Keratinocyte (primary cell): ENCODE results near the gene CHST7. TPM values are rescaled to one million over a fixed set of nuclear protein-coding genes. Genes with fewer than 3 reads are reported as not detected.

ENCODE experiments used
- DNase-seq: peaks from one replicate; pipeline ENCODE4 v3.0.0-alpha.2; 2011; ENCODE audit warnings: low read depth, missing footprints, low spot score
- FAIRE-seq: peaks from 2 replicates; lab custom pipeline; 2011; peaks lifted over from hg19 to GRCh38; lab: Jason Lieb, UNC
- H2AFZ ChIP-seq: 2 replicates; pipeline ENCODE4 v1.6.0; 2012; ENCODE audit warnings: low read length, control low read depth, inconsistent platforms; ENCODE audit not compliant: control insufficient read depth
- H3K27ac ChIP-seq: 2 replicates; pipeline ENCODE4 v1.5.1; 2011; ENCODE audit warnings: low read length; ENCODE audit not compliant: control insufficient read depth, insufficient read depth
- H3K27me3 ChIP-seq: 3 replicates; pipeline ENCODE4 v1.6.0; 2011; ENCODE audit warnings: low read length; ENCODE audit not compliant: control insufficient read depth, insufficient read depth; ENCODE audit errors: extremely low read depth
- H3K36me3 ChIP-seq, 2 experiments: 2 replicates in 1 of 2; 3 replicates in 1 of 2; pipeline ENCODE4 v1.5.1; 2011; ENCODE audit warnings: low read length in 2 of 2, mild to moderate bottlenecking in 1 of 2; ENCODE audit not compliant: control insufficient read depth in 2 of 2, insufficient read depth in 2 of 2; ENCODE audit errors: extremely low read depth in 1 of 2
- H3K4me1 ChIP-seq: 3 replicates; pipeline ENCODE4 v1.5.1; 2011; ENCODE audit warnings: low read length; ENCODE audit not compliant: control insufficient read depth, insufficient read depth; ENCODE audit errors: extremely low read depth
- H3K4me2 ChIP-seq: 3 replicates; pipeline ENCODE4 v1.6.0; 2011; ENCODE audit warnings: low read depth, low read length; ENCODE audit not compliant: control insufficient read depth, insufficient read depth; ENCODE audit errors: extremely low read depth
- H3K4me3 ChIP-seq, 3 experiments: fragments of 200-600 bp in 1 of 3; sonication (generic) in 1 of 3; 2 replicates in 2 of 3; 3 replicates in 1 of 3; pipeline ENCODE4 v1.5.1; 2011 to 2016; ENCODE audit warnings: low read length in 3 of 3, mild to moderate bottlenecking in 3 of 3, control low read depth in 2 of 3, inconsistent platforms in 1 of 3, low read depth in 1 of 3, mixed read lengths in 1 of 3, mixed run types in 1 of 3, moderate library complexity in 1 of 3; ENCODE audit not compliant: control insufficient read depth in 2 of 3, insufficient read depth in 2 of 3; ENCODE audit errors: extremely low read depth in 1 of 3
- H3K79me2 ChIP-seq: 2 replicates; pipeline ENCODE4 v1.6.0; 2012; ENCODE audit warnings: low read length; ENCODE audit not compliant: control insufficient read depth, insufficient read depth
- H3K9ac ChIP-seq: 3 replicates; pipeline ENCODE4 v1.6.0; 2011; ENCODE audit warnings: low read length; ENCODE audit not compliant: control insufficient read depth, insufficient read depth; ENCODE audit errors: extremely low read depth
- H3K9me1 ChIP-seq: 3 replicates; pipeline ENCODE4 v1.6.0; 2011; ENCODE audit warnings: low read length; ENCODE audit not compliant: control insufficient read depth, insufficient read depth; ENCODE audit errors: extremely low read depth
- H3K9me3 ChIP-seq: 2 replicates; pipeline ENCODE4 v1.5.1; 2012; ENCODE audit warnings: low read depth, low read length; ENCODE audit not compliant: control insufficient read depth
- H4K20me1 ChIP-seq: 3 replicates; pipeline ENCODE4 v1.6.0; 2011; ENCODE audit warnings: low read length; ENCODE audit not compliant: control insufficient read depth, insufficient read depth; ENCODE audit errors: extremely low read depth
- EZH2 ChIP-seq: IDR thresholded peaks from one replicate; pipeline ENCODE4 v1.6.1; 2012; ENCODE audit warnings: inconsistent platforms, mild to moderate bottlenecking, low read length, moderate library complexity
- dilution Hi-C: fragments of 300-500 bp; cut with MboI; formaldehyde crosslinking; loops from one replicate; pipeline ENCODE4 v1.7.0; 2020; ENCODE audit warnings: low sequenced_read_pairs; ENCODE audit not compliant: extremely low pct_ligation_motif_present
- polyA plus RNA-seq, 5 experiments: library from polyadenylated mRNA; depleted of rRNA in 3 of 5; stranded (reverse) in 3 of 5; stranded (forward) in 1 of 5; unstranded in 1 of 5; fragments of >200 nt; gene quantifications; 1 replicate in 1 of 5; 2 replicates in 3 of 5; 3 replicates in 1 of 5; pipeline versions ENCODE4 v1.2.1 to v1.2.3, GENCODE V29; 2011 to 2012; ENCODE audit warnings: missing spikeins in 2 of 5, low read depth in 1 of 5, low replicate concordance in 1 of 5
- TF ChIP-seq, protein P1 (sequence below), 3 experiments: IDR thresholded peaks in 1 of 3; conservative IDR thresholded peaks in 1 of 3; optimal IDR thresholded peaks in 1 of 3; 2 replicates in 2 of 3; 3 replicates in 1 of 3; pipeline versions ENCODE3 to v1.5.1; 2011; ENCODE audit warnings: low read length in 3 of 3, mild to moderate bottlenecking in 3 of 3, moderate library complexity in 2 of 3, control low read depth in 1 of 3, inconsistent platforms in 1 of 3; ENCODE audit not compliant: insufficient read depth in 2 of 3; ENCODE audit errors: extremely low read depth in 1 of 3

CHST7 gene
- polyA plus RNA-seq, 1 donor (not counting 4 experiments of a cell fraction or from before 2014, with no cell fraction given) = 0.39 TPM

DNA sequence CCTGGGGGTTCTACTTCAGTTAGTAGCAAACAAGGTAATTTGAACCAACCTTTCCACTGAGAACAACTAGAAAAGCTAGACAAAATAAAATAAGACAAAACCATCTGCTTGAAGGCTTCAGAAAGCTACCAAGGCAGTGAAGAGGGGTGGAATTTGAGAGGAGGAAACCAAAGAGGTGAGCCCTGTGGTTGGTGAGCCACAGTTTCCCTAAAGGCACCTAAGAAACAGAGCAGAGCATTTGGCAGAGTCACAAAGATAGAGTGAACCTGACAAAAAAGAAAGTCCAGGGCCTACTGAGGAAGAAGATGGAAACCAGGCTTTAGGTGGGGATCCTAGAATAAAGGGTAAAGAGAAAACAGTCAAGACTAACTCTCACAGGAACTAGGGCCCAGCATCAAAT lies 44.3 kb downstream of the CHST7 start:
- H3K27me3 ChIP-seq = no peaks in the 10 kb centered on the region
- H3K9ac ChIP-seq = no peak overlapping the region
- dilution Hi-C loops = no loop called here
- no peaks in the 10 kb centered on the region for H4K20me1 ChIP-seq
- no peak overlapping the region for H3K27ac ChIP-seq
- DNase-seq = no peak
- H3K79me2 ChIP-seq = no peaks in the 10 kb centered on the region
- no peak overlapping the region for H3K4me3 ChIP-seq
- TF ChIP-seq, protein P1, sequence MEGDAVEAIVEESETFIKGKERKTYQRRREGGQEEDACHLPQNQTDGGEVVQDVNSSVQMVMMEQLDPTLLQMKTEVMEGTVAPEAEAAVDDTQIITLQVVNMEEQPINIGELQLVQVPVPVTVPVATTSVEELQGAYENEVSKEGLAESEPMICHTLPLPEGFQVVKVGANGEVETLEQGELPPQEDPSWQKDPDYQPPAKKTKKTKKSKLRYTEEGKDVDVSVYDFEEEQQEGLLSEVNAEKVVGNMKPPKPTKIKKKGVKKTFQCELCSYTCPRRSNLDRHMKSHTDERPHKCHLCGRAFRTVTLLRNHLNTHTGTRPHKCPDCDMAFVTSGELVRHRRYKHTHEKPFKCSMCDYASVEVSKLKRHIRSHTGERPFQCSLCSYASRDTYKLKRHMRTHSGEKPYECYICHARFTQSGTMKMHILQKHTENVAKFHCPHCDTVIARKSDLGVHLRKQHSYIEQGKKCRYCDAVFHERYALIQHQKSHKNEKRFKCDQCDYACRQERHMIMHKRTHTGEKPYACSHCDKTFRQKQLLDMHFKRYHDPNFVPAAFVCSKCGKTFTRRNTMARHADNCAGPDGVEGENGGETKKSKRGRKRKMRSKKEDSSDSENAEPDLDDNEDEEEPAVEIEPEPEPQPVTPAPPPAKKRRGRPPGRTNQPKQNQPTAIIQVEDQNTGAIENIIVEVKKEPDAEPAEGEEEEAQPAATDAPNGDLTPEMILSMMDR (optimal IDR thresholded peaks at IDR 0.05 in 1 of 3, IDR thresholded peaks at IDR 0.05 in 1 of 3, conservative IDR thresholded peaks at IDR 0.05 in 1 of 3; ENCODE audit: extremely low read depth in 1 of 3, insufficient read depth in 2 of 3, low read length in 3 of 3) = no peak
- TF ChIP-seq EZH2 = no peak
- H3K9me3 ChIP-seq = no peaks in the 10 kb centered on the region
- no peaks in the 10 kb centered on the region for H3K9me1 ChIP-seq
- no peak for FAIRE-seq
- no peaks in the 10 kb centered on the region for H3K4me1 ChIP-seq
- H3K4me2 ChIP-seq = no peak overlapping the region
- H3K36me3 ChIP-seq = no peaks in the 10 kb centered on the region
- no peak overlapping the region for H2AFZ ChIP-seq

GRCh38 chrX:46618947-46619346 lies 45.4 kb downstream of the CHST7 start:
- no peaks in the 10 kb centered on the region for H3K9me1 ChIP-seq
- H3K4me2 ChIP-seq = no peak overlapping the region
- H3K4me3 ChIP-seq = no peak overlapping the region
- no peak overlapping the region for H3K9ac ChIP-seq
- H2AFZ ChIP-seq = no peak overlapping the region
- no peak overlapping the region for H3K27ac ChIP-seq
- no peak for TF ChIP-seq EZH2
- TF ChIP-seq, protein P1 (optimal IDR thresholded peaks at IDR 0.05 in 1 of 3, IDR thresholded peaks at IDR 0.05 in 1 of 3, conservative IDR thresholded peaks at IDR 0.05 in 1 of 3; ENCODE audit: extremely low read depth in 1 of 3, insufficient read depth in 2 of 3, low read length in 3 of 3) = no peak
- no peaks in the 10 kb centered on the region for H4K20me1 ChIP-seq
- no peaks in the 10 kb centered on the region for H3K79me2 ChIP-seq
- dilution Hi-C loops = no loop called here
- H3K9me3 ChIP-seq = no peaks in the 10 kb centered on the region
- DNase-seq (no peak), FAIRE-seq (no peak)
- no peaks in the 10 kb centered on the region for H3K27me3 ChIP-seq
- no peaks in the 10 kb centered on the region for H3K36me3 ChIP-seq
- H3K4me1 ChIP-seq = no peaks in the 10 kb centered on the region
